ENCODE measurements around the gene RAB43. TPM values are rescaled to one million over a fixed set of nuclear protein-coding genes. Genes with fewer than 3 reads are reported as not detected.
"Not testable (repeated sequence)": the region's sequence is repeated elsewhere in the genome, so short reads cannot be mapped to it uniquely, and the experiment has no call there.

The RAB43 gene
- polyA plus RNA-seq, 1 of the 3 experiments (the other 2 are of a cell fraction) = 9.5 TPM

DNA sequence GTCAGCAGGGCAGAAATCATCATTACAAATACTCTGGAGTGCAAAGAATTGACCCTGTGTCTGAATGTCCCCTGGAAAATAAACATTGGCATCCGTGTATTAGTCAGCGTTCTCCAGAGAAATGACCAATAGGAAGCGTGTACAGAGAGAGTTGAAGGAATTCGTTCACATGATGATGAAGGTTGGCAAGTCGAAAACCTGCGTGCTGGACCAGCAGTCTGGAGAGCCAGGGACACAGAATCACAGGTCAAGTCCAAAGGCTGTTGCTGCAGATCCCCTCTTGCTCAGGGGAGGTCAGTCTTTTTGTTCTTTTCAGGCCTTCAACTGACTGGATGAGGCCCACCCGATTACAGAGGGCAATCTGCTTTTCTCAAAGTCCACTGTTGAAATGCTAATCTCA is 44.4 kb downstream of the RAB43 start (continued):
- TF ChIP-seq, protein P1, sequence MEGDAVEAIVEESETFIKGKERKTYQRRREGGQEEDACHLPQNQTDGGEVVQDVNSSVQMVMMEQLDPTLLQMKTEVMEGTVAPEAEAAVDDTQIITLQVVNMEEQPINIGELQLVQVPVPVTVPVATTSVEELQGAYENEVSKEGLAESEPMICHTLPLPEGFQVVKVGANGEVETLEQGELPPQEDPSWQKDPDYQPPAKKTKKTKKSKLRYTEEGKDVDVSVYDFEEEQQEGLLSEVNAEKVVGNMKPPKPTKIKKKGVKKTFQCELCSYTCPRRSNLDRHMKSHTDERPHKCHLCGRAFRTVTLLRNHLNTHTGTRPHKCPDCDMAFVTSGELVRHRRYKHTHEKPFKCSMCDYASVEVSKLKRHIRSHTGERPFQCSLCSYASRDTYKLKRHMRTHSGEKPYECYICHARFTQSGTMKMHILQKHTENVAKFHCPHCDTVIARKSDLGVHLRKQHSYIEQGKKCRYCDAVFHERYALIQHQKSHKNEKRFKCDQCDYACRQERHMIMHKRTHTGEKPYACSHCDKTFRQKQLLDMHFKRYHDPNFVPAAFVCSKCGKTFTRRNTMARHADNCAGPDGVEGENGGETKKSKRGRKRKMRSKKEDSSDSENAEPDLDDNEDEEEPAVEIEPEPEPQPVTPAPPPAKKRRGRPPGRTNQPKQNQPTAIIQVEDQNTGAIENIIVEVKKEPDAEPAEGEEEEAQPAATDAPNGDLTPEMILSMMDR (IDR thresholded peaks at IDR 0.05) = no peak
- no peak for TF ChIP-seq RFX5 (IDR thresholded peaks at IDR 0.05; ENCODE audit: low read length)
- TF ChIP-seq RAD21 (IDR thresholded peaks at IDR 0.05; ENCODE audit: low read length) = no peak

DNA sequence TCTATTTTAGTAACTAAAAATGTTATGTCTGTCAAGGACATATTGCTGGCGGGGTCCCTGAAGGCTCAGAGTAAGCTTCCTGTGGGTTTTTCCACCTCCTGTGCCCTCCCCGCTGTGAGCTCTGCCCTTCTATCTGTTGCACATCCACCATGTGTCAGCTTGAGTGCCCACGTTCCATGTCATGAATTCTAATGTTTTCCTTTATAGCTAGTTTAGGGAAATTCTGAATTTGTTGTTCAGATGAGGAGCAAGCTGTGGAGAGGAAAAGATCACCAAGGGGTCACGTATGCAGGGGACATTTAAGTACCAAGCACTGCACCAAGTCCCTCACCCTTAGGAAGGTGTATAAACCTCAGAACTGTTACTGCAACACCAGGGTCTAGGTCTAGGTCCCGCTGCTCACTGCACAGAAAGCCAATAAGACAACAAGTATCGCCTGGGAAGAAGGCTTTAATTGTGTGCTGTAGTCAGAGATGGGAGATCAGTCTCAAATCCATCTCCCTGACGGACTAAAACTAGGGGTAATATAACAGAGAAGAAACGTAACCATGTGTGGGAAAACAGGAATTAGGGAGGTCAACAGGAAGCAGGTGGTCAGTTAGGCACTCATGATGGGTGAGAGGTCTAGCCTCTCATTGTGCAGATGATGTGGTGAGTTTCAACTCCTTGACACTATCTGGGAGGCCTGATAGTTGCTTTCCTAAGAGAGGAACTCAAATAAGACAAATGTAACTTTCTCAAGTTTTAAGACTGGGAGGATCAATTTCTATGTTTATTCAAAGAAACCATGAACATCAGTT is 51.3 kb downstream of the RAB43 start:
- Histone ChIP-seq H3K9ac (no peak overlapping the region), H3F3A (replicated peaks; ENCODE audit: insufficient read depth) (no peaks in the 10 kb centered on the region), H3K9me2 (no peaks in the 10 kb centered on the region), H3K4me3 (ENCODE audit: low read depth in 2 of 2, low read length in 1 of 2) (no peak overlapping the region), H3K27ac (ENCODE audit: low read depth in 2 of 2, low read length in 1 of 2) (no peak overlapping the region), H3K9me3 (no peaks in the 10 kb centered on the region), H4K20me1 (ENCODE audit: insufficient read depth) (no peaks in the 10 kb centered on the region), H2AFZ (ENCODE audit: low read depth) (no peak overlapping the region), H3K79me2 (ENCODE audit: insufficient read depth) (no peaks in the 10 kb centered on the region), H3K4me2 (no peak overlapping the region), H3K27me3 (ENCODE audit: insufficient read depth) (no peaks in the 10 kb centered on the region; the same call in 1 of the 2 replicates), H3K4me1 (ENCODE audit: control insufficient read depth in 1 of 2, insufficient read depth in 2 of 2, low read depth in 1 of 2, low read length in 1 of 2) (no peaks in the 10 kb centered on the region; a peak in 1 of 4 replicates), H3K36me3 (replicated peaks in 1 of 2; ENCODE audit: control insufficient read depth in 1 of 2, insufficient read depth in 2 of 2, low read length in 1 of 2) (no peaks in the 10 kb centered on the region)
- whole genome bisulfite sequencing (ENCODE audit: low lambda C conversion rate) = 62% methylated on average over 8 of the region's 8 CpGs
- DNase-seq = no peak
- CTCF ChIA-PET = interaction anchor here (1.6 to 4.2 kb wide), 3 partner anchors 16 to 100 kb away, joined by 4 to 23 read pairs (median 10); no protein-coding TSS in a partner anchor
- TF ChIP-seq TAF1 (IDR thresholded peaks at IDR 0.05; ENCODE audit: borderline replicate concordance, low read depth, low read length) = no peak
- TF ChIP-seq, protein P2, sequence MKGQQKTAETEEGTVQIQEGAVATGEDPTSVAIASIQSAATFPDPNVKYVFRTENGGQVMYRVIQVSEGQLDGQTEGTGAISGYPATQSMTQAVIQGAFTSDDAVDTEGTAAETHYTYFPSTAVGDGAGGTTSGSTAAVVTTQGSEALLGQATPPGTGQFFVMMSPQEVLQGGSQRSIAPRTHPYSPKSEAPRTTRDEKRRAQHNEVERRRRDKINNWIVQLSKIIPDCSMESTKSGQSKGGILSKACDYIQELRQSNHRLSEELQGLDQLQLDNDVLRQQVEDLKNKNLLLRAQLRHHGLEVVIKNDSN (IDR thresholded peaks at IDR 0.05; ENCODE audit: borderline replicate concordance, low read depth) = no peak
- POLR2A ChIA-PET = no interaction called here

DNA sequence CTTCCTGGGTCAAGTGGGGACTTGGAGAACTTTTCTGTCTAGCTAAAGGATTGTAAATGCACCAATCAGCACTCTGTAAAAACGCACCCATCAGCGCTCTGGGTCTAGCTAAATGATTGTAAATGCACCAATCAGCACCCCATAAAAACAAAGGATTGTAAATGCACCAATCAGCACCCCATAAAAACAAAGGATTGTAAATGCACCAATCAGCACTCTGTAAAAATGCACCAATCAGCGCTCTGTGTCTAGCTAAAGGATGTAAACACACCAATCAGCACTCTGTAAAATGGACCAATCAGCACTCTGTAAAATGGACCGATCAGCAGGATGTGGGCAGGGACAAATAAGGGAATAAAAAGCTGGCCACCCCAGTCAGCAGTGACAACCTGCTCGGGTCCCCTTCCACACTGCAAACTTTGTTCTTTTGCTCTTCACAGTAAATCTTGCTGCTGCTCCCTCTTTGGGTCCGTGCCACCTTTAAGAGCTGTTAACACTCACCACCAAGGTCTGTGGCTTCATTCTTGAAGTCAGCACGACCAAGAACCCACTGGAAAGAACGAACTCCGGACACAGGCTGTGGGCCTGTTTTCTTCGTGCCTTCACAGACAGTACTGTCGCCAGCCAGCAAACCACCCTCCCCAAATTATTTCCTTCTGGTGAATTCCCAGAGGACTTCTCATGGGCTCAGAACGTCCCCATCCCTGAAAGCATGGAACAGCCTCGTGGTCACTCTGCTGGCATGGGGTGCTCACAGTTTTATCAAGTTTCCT is 52.1 kb downstream of the RAB43 start:
- H4K20me1 ChIP-seq (ENCODE audit: insufficient read depth); H2AFZ ChIP-seq (ENCODE audit: low read depth); H3K27me3 ChIP-seq (ENCODE audit: insufficient read depth); H3K27ac ChIP-seq (ENCODE audit: low read depth in 2 of 2, low read length in 1 of 2); H3K4me1 ChIP-seq (ENCODE audit: control insufficient read depth in 1 of 2, insufficient read depth in 2 of 2, low read depth in 1 of 2, low read length in 1 of 2); H3K36me3 ChIP-seq (replicated peaks in 1 of 2; ENCODE audit: control insufficient read depth in 1 of 2, insufficient read depth in 2 of 2, low read length in 1 of 2); H3K4me2 ChIP-seq; H3K4me3 ChIP-seq (ENCODE audit: low read depth in 2 of 2, low read length in 1 of 2); H3K79me2 ChIP-seq (ENCODE audit: insufficient read depth); H3K9me3 ChIP-seq; DNase-seq; POLR2A ChIA-PET; H3K9me2 ChIP-seq; H3K9ac ChIP-seq; H3F3A ChIP-seq (replicated peaks; ENCODE audit: insufficient read depth): not testable (repeated sequence)
- 73% methylated on average over 13 of the region's 13 CpGs for WGBS (ENCODE audit: low lambda C conversion rate)
- CTCF ChIA-PET = interaction anchor here (1.1 to 4.2 kb wide), 3 partner anchors 16 to 99 kb away, joined by 10 to 23 read pairs (median 10); no protein-coding TSS in a partner anchor
